GM19438 (cell line): Measurements from ENCODE around the gene GDPD4.

Experiments used
- ATAC-seq: cut with Tn5 transposase; IDR thresholded peaks from one replicate; pipeline ENCODE4 v1.9.1; 2021; ENCODE audit warnings: low read depth; ENCODE audit not compliant: unreplicated experiment

Gene GDPD4

GRCh38 chr11:77193911-77194830 is 107.3 kb downstream of the GDPD4 start:
- no peak for ATAC-seq

- ATAC-seq: no peak
Measured at GRCh38 chr11:77193167-77193566, 108.3 kb downstream of the GDPD4 start.

GRCh38 chr11:77191823-77192495 is 109.5 kb downstream of the GDPD4 start:
- no peak for ATAC-seq

- ATAC-seq: no peak
Measured at GRCh38 chr11:77191429-77191822, 110.1 kb downstream of the GDPD4 start.

GRCh38 chr11:77190331-77191075 is 111.0 kb downstream of the GDPD4 start:
- no peak for ATAC-seq

- ATAC-seq: no peak
Measured at GRCh38 chr11:77189588-77190210, 111.8 kb downstream of the GDPD4 start.

GRCh38 chr11:77188633-77189491 is 112.6 kb downstream of the GDPD4 start:
- ATAC-seq: no peak

GRCh38 chr11:77187776-77188632 is 113.5 kb downstream of the GDPD4 start:
- ATAC-seq: no peak

- no peak for ATAC-seq
Measured at GRCh38 chr11:77187111-77187750, 114.3 kb downstream of the GDPD4 start.

GRCh38 chr11:77186302-77186701 is 115.2 kb downstream of the GDPD4 start:
- ATAC-seq: no peak

- no peak for ATAC-seq
Measured at GRCh38 chr11:77184136-77184860, 117.2 kb downstream of the GDPD4 start.

- no peak for ATAC-seq
Measured at GRCh38 chr11:77183431-77183984, 118.0 kb downstream of the GDPD4 start.

GRCh38 chr11:77182542-77183430 is 118.7 kb downstream of the GDPD4 start:
- ATAC-seq: no peak

GRCh38 chr11:77181799-77182541 is 119.5 kb downstream of the GDPD4 start:
- no peak for ATAC-seq

- ATAC-seq: no peak
Measured at GRCh38 chr11:77181226-77181625, 120.3 kb downstream of the GDPD4 start.

- ATAC-seq: no peak
Measured at GRCh38 chr11:77180346-77180745, 121.1 kb downstream of the GDPD4 start.
